NCI-H1417 treated with DMSO at 0.1 percent for 48 hours (cell line): ENCODE results near the gene HOXA1.
"Not testable (repeated sequence)": the region's sequence is repeated elsewhere in the genome, so short reads cannot be mapped to it uniquely, and the experiment has no call there.

Experiments
- DNase-seq: peaks from one replicate; lab custom pipeline; 2025; lab: John Stamatoyannopoulos, UW

Gene HOXA1

GRCh38 chr7:27045972-27046371, 49.8 kb downstream of the HOXA1 start:
- DNase-seq, result not testable (repeated sequence)

- DNase-seq, result not testable (repeated sequence)
Observed at GRCh38 chr7:27045066-27045465, 50.7 kb downstream of the HOXA1 start.
